Activated naive CD4-positive, alpha-beta T cell treated with Interleukin-2 at 50 U/mL for 16 hours (primary cell): ENCODE measurements around the gene SND1.

Source experiments
- DNase-seq: peaks from one replicate; pipeline ENCODE4 v3.0.0-alpha.2; 2020

The SND1 gene

DNA sequence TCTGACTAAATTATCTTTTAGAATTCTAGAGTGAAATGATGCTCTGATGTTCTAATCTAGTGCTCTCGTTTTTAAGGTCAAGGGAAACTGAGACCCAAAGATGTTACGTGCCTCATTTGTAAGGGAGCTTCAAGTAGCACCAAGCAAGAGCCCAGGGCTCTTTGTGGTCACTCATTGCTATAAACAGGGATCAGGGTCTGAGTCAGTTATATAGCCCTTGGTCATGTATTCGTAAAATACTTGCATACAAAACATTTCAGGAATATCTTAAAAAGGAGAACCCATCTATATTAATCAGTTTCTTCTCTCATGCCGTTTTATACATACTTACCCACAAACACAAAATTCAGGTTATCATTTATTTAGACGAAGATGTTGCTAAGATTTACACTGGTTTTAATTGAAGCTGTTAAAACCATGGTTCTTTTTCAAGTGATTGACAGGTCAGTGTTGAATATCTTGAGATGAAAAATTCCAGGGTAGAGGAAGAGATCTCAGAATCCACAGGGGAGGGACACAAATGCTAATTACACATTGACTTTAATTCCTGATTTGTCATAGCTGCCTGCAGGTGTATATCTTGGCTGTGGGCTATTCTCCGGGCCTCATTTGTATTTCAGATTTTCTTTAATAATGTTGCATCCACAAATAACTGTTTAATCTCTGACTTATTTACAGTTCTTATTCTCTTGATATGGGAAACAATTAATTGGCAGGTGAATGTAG, 188.4 kb downstream of the SND1 start:
- no peak for DNase-seq

DNA sequence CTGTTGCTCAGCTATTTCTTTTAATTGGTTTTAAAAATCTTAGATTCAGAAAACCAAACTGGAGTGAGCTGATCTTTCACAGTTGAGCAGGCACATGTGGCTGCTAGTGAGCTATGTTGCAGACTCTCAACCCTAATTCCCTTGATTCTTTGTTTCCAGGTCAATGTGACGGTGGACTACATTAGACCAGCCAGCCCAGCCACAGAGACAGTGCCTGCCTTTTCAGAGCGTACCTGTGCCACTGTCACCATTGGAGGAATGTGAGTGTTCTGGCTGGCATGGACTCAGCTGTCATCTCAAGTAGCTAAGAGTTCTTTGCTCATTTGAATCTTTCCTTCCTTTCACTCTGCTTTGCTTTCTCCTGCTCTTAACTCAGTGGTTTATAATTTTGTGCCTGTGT, 192.2 kb downstream of the SND1 start:
- DNase-seq = no peak

- DNase-seq = no peak
These were observed 192.8 kb downstream of the SND1 start for GRCh38 chr7:127844707-127845331.

DNA sequence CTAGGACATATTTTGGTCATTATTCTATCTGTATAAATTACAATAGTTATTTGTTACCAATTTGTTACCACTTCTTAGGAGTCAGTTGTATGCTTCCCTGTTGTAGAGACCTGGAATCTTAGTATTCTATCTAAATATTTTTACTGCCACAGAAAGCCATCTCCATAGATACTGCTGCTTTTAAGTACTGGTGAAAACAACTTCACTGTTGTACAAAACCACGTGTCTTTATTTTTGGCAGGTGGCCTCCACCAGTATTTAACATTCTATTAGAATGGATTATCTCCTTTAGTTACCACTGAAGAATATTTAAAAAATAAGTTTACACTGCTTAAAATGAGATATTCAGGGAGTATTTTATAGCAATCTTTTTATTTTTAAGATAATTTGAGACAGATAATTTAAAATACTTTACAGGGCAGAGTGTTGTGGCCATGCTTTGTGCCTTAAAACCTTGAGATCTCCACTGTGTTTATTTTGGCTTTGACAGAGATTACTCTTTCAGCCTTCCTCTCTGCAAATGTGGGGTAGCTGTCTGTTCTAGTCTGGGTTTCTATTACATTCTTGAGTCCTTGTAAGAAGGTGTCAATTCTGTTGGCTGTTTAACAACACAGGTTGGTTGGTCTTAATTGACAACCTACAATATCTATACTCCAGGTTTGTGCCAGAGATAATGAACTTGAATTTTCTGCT, 193.7 kb downstream of the SND1 start:
- no peak for DNase-seq

DNA sequence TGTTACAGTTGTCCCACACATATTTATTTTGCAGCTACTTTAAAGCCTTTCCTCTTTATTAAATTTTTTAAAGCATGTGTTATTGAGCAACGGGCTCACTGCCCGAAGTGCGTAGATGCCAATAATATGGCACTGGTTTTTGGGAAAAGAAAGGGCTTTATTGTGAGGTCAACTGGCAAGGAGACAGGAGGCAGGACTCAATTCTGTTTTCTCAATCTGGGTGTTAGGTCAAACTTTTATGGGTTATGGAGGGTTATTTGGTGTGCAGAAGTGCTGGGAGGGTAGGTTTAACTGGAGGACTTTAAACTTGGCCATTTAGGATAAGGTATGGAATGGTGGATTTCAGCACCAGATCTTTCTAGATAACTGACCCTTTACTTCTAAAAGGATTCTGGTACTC, 195.6 kb downstream of the SND1 start:
- no peak for DNase-seq

DNA sequence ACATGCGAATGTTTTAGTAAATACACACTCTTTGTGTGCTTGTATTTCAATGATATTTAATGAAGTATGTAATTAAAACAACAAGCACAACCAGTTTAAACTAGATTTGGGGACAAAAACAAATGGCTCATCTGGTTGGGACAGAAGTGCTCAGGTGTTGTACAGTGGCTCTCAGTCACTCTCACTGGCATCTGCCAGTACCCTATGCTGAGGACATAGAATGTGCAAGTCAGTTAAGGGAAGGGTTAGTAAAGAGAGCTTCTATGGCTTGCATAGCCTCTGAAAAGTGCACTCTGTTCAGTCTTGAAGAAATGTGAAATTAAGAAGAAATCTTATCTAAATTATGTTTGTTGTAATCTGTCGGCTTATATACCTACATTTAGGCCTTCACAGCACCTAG, 196.2 kb downstream of the SND1 start:
- DNase-seq = no peak

- DNase-seq = peak; percentile 26
These were observed 198.2 kb downstream of the SND1 start for GRCh38 chr7:127850195-127850594.

DNA sequence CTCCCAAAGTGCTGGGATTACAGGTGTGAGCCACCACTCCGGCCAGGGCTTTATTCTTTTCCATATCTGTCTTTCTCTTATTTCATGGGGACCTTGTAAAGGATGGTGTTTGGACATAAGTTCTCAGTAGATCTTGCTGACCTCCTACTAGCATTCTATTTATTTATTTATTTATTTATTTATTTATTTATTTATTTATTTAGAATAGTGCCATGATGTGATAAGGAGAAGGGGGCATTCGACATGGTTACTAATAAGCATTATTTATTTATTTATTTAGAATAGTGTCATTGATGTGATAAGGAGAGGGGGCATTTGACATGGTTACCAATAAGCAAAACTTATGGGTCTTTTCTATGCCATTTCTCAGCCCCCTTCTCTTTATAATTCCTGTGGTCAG, 202.4 kb downstream of the SND1 start:
- DNase-seq = no peak

GRCh38 chr7:127857464-127857841, 205.5 kb downstream of the SND1 start:
- no peak for DNase-seq

GRCh38 chr7:127858091-127858914, 206.3 kb downstream of the SND1 start:
- DNase-seq = no peak

DNA sequence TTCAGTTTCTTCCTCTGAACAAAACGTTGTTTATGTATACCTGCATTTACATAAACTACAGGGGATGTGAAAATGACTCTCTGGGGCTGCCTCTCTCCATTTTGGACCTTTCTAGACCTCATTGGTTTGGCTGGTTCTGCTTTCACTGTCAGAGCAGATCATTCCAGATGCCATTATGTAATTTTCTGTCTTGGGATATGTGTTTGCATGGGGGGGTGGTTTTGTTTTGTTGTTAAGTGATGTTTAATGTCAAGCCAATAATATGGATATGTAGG, 206.9 kb downstream of the SND1 start:
- no peak for DNase-seq

DNA sequence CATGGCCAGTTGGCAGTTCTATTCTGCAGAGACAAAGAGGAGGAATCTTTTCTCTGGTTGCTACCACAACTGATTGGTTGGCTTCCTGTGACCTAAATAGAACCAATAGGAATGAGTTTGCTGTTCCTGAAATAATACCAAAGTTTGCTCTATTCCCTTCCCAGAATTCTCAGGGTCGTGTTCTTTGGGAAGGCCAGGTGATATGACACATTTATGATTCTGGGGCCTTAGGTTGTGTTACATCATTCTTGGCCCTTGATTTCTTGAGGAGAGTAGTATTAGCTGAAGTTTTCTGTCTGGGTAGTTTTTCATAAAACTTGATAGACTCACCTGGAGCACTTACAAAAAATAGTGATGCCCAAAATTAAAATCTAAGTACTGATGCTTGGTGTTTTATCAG, 207.3 kb downstream of the SND1 start:
- DNase-seq = no peak

DNA sequence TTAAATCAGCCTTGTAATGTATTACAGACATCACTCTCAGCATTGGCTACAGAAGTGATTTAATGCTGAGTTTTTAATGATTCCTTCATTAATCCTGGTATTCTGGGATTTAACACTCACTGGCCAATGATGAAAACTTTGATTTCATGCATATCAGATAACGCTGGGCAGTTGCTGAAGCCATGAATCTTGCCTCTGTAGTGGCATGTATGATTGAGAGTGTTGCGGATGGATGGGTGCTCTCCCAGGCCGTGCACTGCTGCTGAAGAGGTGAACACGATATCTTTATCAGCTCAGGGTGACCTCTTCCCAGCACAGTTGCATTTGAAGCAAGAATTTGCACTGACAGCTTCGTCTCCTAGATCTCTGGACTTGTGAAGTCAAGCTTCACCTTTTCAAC, 210.5 kb downstream of the SND1 start:
- no peak for DNase-seq

DNA sequence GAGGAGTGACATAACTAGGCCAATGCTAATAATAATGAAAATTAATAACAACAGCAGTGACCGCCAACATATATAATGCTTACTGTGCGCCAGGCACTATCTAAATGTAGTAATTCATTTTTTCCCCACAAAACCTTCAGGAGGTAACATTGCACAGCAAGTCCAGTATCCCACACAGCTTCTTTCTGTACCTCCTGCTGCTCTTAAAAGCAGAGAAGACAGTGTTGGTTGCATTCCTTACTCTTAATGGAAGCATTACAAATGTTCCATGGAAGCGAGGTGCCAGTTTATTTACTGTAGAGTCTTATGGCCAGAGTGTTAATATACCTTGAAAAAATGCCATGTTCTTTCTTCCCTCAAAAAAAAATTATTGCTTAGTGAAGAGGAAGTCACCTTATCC, 211.1 kb downstream of the SND1 start:
- DNase-seq = no peak

DNA sequence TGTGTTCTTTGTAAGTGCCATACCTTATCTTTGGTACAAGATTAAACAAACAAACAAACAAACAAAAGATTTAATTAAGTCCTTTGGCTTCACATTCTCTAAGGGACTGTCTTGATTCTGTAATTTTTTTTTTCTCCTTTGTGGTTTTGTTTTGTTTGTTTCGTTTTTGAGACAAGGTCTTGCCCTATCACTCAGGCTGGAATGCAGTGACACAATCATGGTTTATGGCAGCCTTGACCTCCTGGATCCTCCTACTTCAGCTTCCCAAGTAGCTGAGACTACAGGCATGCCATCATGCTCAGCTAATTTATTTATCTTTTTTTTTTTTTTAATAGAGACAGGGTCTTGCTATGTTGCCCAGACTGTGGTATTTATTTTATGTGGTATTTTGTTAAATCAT, 213.5 kb downstream of the SND1 start:
- no peak for DNase-seq

DNA sequence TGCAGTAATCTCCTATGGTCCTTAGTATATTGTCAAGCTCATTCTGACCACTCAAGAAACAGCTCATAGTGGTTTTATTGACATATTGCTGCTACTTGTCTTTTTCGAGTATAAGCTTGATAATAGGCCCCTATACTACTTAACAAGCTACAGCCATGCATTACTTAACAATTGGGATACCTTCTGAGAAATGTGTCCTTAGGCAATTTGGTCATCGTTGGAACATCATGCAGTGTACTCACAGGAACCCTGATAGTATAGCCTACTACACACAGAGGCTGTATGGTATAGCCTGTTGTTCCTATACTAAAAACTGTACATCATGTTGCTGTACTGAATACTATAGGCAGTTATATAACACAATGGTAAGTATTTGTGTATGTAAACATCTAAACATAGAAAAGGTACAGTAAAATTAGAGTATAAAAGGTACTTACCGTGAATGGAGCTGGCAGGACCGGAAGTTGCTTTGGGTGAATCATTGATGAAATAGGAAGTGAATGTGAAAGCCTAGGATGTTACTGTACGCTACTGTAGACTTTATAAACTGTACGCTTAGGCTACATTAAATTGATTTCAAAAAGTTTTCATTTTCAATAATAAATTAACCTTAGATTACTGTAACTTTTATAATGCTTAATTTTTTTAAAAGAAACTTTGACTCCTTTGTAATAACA, 218.4 kb downstream of the SND1 start:
- DNase-seq = no peak

GRCh38 chr7:127871226-127871625, 219.2 kb downstream of the SND1 start:
- DNase-seq = no peak

DNA sequence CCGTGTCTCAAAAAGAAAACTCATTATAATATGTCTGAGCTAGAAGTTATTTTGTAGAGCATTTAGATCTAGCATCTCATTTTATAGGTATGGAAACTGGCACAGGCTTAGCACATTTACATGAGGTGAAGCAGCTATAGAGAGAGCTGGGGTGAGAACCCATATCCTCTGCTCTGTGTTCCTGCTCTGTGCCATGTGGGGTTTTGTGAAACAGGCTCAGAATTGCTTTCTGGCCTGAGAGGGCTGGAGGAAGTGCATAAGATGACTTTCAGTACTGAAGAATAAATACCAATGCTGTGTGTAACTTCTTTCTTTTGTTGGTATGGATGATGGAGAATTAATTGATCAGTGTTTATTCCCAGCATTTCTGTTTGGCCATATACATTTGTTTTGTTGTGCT, 220.1 kb downstream of the SND1 start:
- DNase-seq = no peak

GRCh38 chr7:127873151-127873550, 221.2 kb downstream of the SND1 start:
- no peak for DNase-seq

DNA sequence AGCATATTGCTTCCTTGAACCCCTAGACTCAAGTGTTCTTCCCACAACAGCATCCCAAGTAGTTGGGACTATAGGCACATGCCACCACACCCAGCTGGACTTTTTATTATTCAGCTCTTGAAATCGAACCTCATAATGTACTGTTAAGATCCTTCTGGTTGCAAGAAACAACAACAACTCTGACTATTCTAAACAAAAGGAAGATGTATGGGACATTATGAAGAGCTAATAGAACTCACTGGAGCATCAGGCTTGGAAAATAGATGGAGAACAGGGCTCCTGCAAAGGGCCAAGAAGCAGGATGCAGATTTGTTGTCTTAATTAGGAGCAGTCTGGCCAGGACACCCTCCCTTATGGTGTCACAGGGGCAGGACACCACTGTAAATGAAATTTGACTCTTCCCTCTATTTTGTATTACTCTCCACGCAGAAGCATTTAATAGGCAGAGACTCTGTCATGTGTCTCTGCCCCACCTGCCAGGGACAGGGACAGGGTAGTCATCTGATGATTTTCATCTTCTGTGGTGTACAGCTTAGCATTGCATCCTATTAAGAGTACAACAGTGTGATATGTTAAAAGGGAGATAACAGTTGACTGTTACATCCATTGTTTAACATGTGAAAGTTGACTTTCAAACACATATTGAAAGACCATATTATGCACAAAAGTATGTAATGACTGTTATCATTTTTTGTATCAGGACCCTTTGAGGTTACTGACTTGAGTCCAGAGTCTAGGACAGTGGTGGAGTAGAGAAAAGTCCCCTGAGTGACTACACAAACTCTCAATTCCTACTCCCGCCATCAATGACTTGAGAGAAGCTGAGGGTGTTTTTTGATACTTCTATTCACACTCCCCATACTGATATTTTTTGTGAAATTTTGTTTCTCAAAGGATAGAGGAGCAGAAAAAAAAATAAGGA, 222.0 kb downstream of the SND1 start:
- no peak for DNase-seq

GRCh38 chr7:127874951-127875608, 223.1 kb downstream of the SND1 start:
- no peak for DNase-seq

DNA sequence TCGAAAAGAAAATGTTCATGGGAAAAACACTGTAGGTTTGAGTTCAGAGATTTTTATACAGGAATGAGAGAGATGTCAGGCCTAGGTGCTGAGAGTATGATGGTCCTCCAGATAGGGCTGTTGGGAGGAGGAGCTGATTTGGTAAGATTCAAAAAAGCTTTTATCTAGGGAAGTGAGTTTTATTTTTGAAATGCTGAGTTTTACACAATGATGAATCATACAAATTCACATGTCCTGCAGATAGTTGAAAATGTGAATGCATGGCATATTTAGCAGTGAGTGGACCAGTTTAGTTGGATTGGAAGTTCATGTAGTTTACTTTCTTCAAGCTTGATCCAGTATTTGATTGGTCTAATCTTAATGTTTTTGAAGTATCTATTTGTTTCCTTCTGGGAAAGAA, 224.4 kb downstream of the SND1 start:
- DNase-seq = no peak
